SK-N-SH (cell line): Measurements from ENCODE around the gene EDRF1.

Source experiments
- TCF12 ChIP-seq: IDR thresholded peaks from 2 replicates; pipeline ENCODE4 v1.4.0; 2012
- TF ChIP-seq, protein P1 (sequence below): fragments of 200-600 bp; sonication (generic); IDR thresholded peaks from 2 replicates; pipeline ENCODE4 v1.6.1; 2017; ENCODE audit warnings: antibody characterized with exemption, mild to moderate bottlenecking, moderate library complexity

DNA sequence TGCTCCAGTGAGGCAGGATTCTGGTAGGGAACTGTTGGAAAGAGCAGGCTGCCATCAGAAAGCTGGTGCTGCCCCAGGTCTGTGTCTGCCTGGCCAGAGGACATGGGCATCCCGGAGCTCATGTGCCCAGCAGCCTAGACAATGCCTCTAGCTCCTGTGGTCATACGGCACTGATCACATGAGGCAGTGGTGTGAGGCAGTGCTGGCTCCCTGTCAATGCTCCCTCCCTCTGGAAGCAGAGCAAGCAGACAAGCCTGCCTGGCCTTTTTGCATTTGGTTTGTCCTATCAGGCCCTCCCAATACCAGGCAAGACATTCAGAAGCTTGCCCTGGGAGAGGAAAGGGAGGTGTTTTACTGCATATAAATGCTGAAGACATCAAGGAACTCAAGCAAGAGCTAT is 75.6 kb downstream of the EDRF1 start:
- no peak for TF ChIP-seq TCF12
- TF ChIP-seq, protein P1, sequence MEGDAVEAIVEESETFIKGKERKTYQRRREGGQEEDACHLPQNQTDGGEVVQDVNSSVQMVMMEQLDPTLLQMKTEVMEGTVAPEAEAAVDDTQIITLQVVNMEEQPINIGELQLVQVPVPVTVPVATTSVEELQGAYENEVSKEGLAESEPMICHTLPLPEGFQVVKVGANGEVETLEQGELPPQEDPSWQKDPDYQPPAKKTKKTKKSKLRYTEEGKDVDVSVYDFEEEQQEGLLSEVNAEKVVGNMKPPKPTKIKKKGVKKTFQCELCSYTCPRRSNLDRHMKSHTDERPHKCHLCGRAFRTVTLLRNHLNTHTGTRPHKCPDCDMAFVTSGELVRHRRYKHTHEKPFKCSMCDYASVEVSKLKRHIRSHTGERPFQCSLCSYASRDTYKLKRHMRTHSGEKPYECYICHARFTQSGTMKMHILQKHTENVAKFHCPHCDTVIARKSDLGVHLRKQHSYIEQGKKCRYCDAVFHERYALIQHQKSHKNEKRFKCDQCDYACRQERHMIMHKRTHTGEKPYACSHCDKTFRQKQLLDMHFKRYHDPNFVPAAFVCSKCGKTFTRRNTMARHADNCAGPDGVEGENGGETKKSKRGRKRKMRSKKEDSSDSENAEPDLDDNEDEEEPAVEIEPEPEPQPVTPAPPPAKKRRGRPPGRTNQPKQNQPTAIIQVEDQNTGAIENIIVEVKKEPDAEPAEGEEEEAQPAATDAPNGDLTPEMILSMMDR: no peak
